K562 (cell line): ENCODE data around the gene ADAT1.

Experiments used
- E2F6 ChIP-seq, 2 experiments: IDR thresholded peaks; 2 replicates each; pipeline ENCODE4 v1.6.1; 2011; ENCODE audit warnings: borderline replicate concordance in 1 of 2, control low read depth in 1 of 2, low read depth in 1 of 2, low read length in 1 of 2, mild to moderate bottlenecking in 1 of 2, mixed read lengths in 1 of 2, moderate library complexity in 1 of 2; ENCODE audit not compliant: insufficient read depth in 1 of 2, insufficient read length in 1 of 2, poor library complexity in 1 of 2, severe bottlenecking in 1 of 2; ENCODE audit errors: extremely low read depth in 1 of 2
- TGIF2 ChIP-seq: sonication (generic); formaldehyde crosslinking; IDR thresholded peaks from 2 replicates; pipeline ENCODE4 v1.8.1; 2022; ENCODE audit warnings: mild to moderate bottlenecking, missing genetic modification reagents, moderate library complexity
- ZNF3 ChIP-seq: fragments of 250-450 bp; sonication (Bioruptor Pico); IDR thresholded peaks from 2 replicates; pipeline ENCODE4 v1.5.0; 2021; ENCODE audit warnings: mild to moderate bottlenecking, moderate library complexity
- TF ChIP-seq, protein P1 (sequence below): fragments of 450-650 bp; formaldehyde crosslinking; IDR thresholded peaks from 2 replicates; pipeline ENCODE4 v1.4.0; 2020; ENCODE audit warnings: mild to moderate bottlenecking

DNA sequence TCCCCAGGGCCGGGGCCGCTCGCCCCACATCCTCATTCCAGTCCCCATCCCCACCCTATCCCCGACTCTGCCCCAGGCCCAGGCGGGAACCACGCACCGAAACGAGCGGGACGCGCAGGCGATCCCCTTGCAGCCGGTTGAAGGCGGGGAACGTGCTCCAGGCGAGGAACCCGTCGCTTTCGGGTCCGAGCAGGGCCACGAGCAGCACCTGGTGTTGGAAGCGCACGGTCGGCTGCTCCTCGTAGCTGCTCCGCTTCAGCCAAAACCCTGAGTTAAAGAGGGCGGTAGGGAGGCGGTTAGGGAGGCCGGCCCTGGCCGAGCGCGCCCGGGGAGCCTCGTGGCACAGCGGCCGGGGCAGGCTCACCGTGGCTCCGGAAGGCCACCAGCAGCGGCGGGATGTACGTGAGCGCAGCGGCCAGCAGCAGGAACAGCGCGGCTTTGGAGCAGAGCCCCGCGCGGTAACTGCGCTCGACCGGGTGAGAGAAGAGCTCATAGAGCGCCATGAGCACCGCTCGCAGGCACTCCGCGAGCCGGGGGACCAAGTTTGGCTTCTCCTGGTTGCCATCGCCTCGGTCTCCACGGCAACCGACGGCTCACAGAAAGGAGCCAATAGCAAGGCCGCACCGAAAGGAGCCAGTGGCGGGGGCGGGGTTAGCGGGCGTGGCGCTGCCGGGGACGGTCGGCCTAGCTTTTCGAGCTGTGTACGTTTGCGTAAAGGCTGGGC is 67.2 kb downstream of the ADAT1 start, which contains the start of gene TMEM231:
- TF ChIP-seq, protein P1, sequence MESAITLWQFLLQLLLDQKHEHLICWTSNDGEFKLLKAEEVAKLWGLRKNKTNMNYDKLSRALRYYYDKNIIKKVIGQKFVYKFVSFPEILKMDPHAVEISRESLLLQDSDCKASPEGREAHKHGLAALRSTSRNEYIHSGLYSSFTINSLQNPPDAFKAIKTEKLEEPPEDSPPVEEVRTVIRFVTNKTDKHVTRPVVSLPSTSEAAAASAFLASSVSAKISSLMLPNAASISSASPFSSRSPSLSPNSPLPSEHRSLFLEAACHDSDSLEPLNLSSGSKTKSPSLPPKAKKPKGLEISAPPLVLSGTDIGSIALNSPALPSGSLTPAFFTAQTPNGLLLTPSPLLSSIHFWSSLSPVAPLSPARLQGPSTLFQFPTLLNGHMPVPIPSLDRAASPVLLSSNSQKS (CRISPR knock-in tag), result no peak
- TF ChIP-seq E2F6 (IDR thresholded peaks at IDR 0.05; ENCODE audit: borderline replicate concordance in 1 of 2, extremely low read depth in 1 of 2, insufficient read depth in 1 of 2, insufficient read length in 1 of 2, low read depth in 1 of 2, low read length in 1 of 2, poor library complexity in 1 of 2, severe bottlenecking in 1 of 2) (peak; percentile 72 to 92), TGIF2 (CRISPR knock-in tag) (no peak), ZNF3 (CRISPR knock-in tag) (no peak)
